ENCODE data around the gene HBE1.
"Not testable (repeated sequence)": the region's sequence is repeated elsewhere in the genome, so short reads cannot be mapped to it uniquely, and the experiment has no call there.

HBE1 gene

DNA sequence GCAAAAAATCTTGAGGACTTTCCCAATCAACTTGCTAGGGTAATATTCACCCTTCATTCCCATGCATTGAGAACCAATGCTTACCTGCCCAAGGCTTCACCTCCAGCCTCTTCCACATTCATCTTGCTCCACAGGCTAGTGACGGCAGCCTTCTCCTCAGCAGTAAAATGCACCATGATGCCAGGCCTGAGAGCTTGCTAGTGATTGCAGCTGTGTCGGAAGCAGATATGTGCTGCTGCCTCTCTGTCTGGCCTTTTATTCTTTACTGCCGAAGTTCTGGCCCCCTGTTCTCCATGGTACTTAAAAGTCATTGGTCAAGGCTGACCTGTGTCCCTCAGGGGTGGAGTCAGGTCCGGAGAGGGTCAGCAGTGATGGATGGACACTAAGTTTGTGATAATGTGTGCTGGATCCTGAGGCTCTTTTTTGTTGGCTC is at the start of gene HBE1:
Gene HBE1 (minus strand): TSS at position 231 of the 433 bp plus-strand sequence. CDS start 55 bp downstream, at position 176.
- no peak for FAIRE-seq
- DNase-seq (ENCODE audit: low spot score): no peak

DNA sequence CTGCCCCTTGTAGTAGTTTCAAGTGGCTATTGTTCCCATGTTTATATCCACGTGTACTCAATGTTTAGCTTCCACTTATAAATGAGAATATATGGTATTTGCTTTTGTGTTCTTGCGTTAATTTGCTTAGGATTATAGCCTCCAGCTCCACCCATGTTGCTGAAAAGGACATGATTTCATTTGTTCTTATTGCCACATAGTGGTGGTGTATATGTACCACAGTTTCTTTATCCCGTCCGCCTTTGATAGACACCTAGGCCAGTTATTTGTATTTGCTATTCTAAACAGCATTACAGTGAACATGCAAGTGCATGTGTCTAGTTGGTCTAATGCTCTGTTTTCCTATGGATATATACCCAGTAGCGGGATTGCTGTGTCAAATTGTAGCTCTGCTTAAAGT is 47.5 kb upstream of the HBE1 start:
- FAIRE-seq: no peak
- DNase-seq (ENCODE audit: low spot score): no peak

DNA sequence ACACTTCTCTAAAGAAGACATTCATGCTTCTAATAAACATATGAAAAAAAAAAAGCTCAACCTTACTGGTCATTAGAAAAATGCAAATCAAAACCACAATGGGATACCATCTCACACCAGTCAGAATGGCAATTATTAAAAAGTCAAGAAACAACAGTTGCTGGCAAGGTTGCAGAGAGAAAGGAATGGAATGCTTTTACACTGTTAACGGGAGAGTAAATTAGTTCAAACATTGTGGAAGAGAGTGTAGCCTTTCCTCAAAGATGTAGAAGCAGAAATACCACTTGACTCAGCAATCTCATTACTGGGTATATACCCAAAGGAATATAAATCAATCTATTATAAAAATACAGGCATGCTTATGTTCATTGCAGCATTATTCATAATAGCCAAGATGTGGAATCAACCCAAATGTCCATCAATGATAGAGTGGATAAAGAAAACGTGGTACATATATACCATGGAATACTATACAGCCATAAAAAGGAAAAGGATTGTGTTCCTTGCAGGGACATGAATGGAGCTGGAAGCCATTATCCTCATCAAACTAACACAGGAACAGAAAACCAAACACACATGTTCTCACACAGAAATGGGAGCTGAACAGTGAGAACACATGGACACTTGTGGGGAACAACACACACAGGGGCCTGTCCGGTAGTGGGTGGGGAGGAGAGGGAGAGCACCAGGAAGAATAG is 43.7 kb upstream of the HBE1 start:
- FAIRE-seq; DNase-seq (ENCODE audit: low spot score): not testable (repeated sequence)

DNA sequence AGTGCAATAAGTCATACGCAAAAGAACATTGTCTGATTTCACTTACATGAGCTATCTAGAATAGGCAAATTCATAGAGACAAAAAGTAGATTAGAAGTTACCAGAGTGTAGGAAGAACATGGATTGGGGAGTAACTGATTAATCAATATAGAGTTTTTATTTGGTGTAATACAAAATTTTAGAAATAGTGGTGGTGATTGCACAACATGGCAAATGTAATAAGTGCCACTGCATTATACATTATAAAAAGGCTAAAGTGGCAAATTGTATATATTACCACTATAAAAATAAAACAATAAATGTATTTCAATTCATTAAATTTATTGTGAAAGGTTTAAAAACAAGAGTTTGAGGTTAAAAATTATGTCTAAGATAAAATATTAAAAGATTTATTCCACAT is 40.7 kb upstream of the HBE1 start:
- FAIRE-seq (no peak), DNase-seq (ENCODE audit: low spot score) (no peak)

DNA sequence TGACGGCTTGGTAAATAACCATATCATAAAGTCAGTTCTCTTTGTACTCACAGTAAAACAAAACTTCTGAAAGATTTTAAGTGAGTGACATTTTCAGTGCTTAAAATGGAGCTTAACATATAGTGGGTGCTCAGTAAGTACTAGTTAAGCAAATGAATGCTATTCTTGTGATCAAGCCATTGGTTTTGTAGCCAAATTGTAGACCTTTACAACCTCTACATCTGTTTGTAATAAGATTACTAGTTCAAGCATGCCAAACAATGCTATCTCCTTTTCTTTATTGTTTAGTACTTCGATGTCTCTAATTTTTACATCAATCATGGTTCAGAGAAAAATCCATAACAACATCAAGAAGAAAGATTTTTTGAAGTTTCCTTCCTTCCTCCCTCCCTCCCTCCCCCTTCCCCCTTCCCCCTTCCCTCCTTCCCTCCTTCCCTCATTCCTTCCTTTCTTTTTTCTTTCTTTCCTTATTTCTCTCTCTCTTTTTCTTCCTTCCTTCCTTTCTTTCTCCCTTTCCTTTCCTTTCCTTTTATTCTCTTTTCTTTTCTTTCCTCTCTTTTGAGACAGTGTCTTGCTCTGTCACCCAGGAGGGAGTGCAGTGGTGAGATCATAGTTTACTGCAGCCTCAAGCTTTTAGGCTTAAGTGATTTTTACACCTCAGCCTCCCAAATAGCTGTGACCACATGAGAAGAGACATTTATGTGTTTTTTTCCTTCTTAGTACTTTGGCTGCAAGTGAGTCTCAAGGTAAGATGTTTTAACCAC is 37.7 kb upstream of the HBE1 start:
- FAIRE-seq (no peak), DNase-seq (ENCODE audit: low spot score) (no peak)

DNA sequence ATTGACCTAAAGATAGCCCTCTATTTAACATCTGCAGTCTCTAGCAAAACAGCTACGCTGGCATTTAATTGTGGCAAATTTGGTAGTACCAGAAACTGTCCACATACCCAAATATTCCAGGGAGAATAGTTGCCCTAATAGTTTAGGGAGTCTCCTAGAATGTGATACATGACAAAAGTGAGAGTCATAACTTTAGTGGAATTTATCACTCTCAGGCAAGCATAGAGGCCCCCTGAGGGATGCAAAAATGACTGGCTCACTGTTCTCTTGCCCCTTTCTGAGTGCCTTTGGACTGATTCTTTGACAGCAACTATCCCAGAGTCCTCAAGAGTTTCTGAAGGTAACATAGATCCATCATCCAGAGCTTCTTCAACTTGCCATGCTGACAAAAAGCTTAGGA is 34.3 kb upstream of the HBE1 start:
- FAIRE-seq (no peak), DNase-seq (ENCODE audit: low spot score) (no peak)

DNA sequence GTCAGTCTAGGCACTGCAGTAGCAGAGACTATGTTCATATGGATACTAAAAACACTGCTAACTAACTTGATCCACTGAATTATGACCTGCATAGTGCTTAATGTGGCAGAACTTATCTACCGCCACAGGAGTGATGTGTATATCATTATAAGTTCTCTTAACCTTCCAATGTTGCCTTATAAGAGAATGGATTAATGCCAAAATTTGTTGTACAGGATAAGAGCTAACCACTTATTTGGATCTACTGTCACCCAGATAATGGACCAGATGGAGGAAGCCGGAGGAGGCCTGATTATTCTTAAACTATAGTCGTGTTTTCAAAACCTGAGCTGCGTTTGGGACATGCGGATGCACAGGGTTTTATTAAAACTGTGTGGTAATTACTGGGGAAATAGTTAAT is 33.9 kb upstream of the HBE1 start:
- no peak for FAIRE-seq
- DNase-seq (ENCODE audit: low spot score): no peak

DNA sequence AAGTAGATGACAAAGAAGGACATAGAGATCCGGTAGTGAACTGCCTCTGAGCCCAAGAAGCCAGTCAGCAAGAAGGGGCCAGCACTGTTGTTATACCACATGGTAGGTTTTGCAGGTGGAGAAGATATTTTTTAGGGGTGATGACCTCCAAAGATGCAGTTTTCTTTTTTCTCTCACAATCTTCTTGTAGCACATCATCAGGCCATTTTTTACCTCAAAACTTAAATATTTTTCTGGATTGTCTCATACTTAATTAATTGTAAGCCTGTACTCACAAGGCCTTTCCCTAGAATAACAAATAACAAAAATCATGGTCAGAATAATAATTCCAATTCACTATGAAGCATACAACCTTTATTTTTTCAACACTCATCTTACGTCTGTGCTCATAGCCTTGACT is 32.1 kb upstream of the HBE1 start, which contains the start of gene OR51B4:
Gene OR51B4 (minus strand): TSS at position 101 of the 400 bp plus-strand sequence. CDS start 0 bp downstream, at position 101.
- DNase-seq (ENCODE audit: low spot score): no peak

DNA sequence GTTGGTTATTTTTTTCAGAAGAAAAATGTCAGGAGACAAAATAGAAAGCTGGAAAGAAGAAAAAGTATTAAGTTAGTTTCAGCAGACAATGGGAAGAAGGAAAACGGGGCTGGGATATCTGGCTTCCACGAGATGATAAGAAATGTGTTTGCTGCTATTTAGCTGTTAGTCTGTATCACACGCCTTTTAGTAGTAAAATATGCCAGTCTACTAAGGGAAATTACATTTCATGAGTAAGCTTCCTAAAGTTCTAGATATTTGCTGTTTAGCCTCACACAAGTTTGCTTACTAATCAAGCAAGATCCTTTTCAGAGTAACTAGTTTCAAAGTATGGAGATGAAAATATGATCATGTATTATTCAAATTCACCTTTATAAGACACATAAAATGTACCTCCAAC is 30.5 kb upstream of the HBE1 start:
- DNase-seq (ENCODE audit: low spot score) (no peak), FAIRE-seq (no peak)

More for the DNA sequence above, 32.1 kb upstream of the HBE1 start, which contains the start of gene OR51B4:
- FAIRE-seq: no peak

DNA sequence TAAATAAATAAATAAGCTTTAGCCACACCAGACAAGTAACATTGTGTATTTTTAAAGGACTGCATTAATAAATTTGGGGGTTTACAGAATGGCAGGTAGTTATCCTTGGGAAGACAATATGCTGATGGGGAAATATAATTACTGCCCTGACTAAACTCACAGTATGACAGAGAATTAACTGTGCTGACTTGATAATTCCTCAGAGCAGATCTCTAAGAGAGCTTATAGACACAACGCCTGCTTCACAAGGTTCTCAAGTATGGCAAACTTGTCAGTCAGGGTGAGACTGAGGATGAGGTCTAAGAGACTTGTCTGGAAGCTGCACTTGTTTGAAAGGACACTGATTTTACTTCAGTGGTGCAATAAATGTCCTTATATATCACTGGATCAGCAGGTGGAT is 28.7 kb upstream of the HBE1 start:
- DNase-seq (ENCODE audit: low spot score) (no peak), FAIRE-seq (no peak)

DNA sequence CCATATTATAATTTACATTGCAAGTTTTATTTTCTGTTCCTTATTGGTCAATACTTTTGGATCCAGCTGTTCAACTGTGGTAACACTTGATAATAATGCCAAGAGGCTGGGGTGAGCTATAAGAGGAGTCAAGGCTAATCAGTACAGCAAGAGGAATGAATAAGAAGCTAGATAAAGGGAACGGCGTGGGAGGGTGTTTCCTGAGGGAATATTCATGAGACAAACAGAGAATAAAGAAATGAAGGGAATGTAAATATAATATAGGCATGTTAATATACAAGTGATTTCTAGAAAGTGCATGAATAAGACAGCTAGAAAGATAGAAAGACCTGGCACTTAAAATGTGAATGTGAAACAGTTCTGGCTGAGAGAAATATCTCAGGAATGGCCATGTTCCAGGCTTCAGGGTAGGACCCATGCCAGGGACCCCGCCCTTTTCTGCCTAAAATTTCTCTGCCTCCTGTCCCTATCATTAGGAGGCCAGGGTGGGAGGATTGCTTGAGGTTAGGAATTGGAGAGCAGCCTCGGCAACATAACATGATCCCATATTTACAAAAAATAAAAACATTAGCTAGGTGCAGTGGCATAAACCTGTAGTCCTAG is 28.1 kb upstream of the HBE1 start:
- FAIRE-seq (no peak), DNase-seq (ENCODE audit: low spot score) (no peak)

DNA sequence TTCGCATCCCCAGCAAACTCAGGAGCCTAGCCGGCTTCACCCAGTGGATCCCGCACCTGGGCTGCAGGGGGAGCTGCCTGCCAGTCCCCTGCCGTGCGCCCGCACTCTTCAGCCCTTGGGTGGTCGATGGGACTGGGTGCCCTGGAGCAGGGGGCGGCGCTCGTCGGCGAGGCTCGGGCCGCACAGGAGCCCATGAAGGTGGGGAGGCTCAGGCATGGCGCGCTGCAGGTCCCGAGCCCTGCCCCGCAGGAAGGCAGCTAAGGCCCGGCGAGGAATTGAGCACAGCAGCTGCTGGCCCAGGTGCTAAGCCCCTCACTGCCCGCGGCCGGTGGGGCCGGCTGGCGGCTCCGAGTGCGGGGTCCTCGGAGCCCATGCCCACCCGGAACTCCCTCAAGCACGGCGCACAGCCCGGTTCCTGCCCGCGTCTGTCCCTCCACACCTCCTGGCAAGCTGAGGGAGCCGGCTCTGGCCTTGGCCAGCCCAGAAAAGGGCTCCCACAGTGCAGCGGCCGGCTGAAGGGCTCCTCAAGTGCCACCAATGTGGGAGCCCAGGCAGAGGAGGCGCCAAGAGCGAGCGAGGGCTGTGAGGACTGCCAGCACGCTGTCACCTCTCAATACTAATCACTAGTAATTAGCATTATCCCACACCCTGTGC is 24.7 kb upstream of the HBE1 start:
- not testable (repeated sequence) for DNase-seq (ENCODE audit: low spot score); FAIRE-seq

DNA sequence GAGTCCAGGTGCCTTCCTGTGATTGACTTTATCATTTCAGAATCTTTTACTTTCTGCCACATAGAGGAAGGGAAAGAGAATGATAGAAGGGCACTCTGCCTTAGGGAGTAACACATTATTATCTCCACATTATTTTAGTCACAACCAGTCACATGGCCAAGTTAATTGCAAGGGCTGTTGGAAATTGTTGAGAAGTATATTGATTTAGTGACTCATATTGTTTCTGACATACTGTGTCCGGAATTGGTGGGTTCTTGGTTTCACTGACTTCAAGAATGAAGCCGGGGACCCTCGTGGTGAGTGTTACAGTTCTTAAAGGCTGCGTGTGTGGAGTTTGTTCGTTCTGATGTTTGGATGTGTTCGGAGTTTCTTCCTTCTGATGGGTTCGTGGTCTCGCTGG is 23.3 kb upstream of the HBE1 start:
- DNase-seq (ENCODE audit: low spot score): no peak
- FAIRE-seq: no peak

DNA sequence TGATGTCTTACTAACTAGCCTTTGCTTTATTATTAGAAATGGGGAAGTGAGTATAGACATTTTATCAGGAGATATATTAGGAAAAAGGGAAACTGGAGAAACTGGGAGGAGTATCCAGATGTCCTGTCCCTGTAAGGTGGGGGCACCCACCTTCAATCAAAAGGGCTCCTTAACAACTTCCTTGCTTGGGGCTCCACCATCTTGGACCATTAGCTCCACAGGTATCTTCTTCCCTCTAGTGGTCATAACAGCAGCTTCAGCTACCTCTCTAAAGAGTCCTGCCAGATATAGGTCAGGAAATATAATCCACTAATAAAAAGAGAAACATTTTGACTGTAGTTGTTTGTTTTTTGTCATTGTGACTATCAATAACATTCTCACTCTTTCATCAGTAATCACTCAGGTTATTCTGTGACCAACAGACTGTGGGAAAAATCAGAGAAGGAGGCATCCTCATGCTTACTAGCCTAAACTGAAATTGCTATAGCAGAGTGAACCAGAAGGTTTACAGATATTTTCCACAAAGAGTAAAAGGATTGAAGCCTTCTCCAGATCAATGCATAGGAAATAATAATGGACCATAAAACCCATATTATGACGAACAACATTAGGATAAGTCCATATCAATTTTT is 21.6 kb upstream of the HBE1 start:
- DNase-seq (ENCODE audit: low spot score): peak; percentile 11
- no peak for FAIRE-seq

DNA sequence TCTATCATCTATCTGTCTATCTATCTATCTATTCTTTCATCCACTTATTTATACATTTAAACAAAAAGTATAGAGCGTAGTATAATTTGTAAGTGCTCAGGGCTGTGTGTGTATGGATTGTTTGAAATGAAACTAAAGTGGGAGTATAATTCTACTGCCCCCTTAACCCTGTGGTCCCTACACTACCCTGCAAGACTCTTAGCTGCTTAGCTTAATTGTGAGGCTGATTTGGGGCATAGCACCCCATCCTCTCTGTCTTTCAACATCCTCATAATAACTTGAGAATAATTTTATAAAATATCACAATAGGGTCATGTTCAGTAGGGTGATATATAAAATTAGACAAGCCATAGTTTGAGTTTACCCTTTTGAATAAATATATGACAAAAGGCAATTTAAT is 20.4 kb upstream of the HBE1 start:
- DNase-seq (ENCODE audit: low spot score) (no peak), FAIRE-seq (no peak)

DNA sequence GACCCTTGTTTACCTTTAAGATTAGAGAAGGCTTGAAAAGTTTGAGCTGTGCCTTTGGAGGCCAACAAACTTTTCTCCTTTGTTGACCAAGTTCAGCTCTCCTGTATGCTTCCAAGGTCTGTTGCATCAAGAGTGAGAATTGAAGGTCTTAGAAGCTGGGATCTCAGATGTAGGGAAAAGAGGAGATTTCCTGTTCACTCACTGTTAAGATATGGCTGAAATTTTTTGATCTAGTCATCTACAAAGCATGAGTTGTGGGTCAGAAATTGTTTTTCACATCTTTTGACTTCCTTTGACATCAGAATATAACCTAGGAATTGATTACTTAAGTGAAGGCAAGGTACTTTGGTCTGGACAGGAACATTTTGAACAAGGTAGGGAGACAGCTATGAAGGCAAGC is 20.0 kb upstream of the HBE1 start:
- FAIRE-seq (no peak), DNase-seq (ENCODE audit: low spot score) (no peak)

DNA sequence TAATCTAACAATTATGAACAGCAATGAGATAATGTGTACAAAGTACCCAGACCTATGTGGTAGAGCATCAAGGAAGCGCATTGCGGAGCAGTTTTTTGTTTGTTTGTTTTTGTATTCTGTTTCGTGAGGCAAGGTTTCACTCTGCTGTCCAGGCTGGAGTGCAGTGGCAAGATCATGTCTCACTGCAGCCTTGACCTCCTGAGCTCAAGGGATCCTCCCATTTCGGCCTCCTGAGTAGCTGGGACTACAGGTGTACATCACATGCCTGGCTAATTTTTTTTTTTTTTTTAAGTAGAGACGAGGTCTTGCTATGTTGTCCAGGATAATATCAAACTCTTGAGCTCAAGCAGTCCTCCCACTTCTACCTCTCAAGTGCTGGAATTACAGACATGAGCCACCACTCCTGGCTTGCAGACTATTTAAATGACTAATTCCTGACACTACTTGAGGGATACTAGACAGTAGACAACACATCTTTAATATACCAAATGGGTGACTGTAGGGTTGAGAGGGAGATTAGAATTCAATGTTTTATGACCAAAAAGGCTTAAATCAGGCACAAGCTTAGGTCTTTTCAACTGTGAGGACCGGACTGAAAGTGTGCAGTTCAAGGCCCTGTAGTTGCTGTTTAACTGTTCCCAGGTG is 19.3 kb upstream of the HBE1 start:
- DNase-seq (ENCODE audit: low spot score) (no peak), FAIRE-seq (no peak)

DNA sequence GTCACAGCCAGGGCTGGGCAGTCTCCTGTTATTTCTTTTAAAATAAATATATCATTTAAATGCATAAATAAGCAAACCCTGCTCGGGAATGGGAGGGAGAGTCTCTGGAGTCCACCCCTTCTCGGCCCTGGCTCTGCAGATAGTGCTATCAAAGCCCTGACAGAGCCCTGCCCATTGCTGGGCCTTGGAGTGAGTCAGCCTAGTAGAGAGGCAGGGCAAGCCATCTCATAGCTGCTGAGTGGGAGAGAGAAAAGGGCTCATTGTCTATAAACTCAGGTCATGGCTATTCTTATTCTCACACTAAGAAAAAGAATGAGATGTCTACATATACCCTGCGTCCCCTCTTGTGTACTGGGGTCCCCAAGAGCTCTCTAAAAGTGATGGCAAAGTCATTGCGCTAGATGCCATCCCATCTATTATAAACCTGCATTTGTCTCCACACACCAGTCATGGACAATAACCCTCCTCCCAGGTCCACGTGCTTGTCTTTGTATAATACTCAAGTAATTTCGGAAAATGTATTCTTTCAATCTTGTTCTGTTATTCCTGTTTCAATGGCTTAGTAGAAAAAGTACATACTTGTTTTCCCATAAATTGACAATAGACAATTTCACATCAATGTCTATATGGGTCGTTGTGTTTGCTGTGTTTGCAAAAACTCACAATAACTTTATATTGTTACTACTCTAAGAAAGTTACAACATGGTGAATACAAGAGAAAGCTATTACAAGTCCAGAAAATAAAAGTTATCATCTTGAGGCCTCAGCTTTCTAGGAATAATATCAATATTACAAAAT is 18.6 kb upstream of the HBE1 start:
- FAIRE-seq: no peak
- DNase-seq (ENCODE audit: low spot score): no peak

DNA sequence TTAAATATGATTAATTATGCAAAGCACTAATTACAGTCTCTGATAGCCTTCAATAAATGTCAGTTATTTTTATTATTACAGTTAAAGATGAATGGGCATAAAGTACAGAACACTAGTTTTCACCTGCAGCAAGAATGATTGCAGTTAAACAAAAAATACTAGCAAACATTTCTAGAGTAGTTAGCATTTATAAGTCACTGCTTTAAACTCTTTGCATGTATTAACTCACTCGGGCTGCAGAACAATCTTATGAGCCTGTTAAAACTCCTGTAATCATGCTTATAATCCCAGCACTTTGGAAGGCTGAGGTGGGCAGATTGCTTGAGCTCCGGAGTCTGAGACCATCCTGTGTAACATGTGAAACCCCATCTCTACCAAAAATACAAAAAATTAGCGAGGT is 17.2 kb upstream of the HBE1 start:
- FAIRE-seq: no peak
- no peak for DNase-seq (ENCODE audit: low spot score)

DNA sequence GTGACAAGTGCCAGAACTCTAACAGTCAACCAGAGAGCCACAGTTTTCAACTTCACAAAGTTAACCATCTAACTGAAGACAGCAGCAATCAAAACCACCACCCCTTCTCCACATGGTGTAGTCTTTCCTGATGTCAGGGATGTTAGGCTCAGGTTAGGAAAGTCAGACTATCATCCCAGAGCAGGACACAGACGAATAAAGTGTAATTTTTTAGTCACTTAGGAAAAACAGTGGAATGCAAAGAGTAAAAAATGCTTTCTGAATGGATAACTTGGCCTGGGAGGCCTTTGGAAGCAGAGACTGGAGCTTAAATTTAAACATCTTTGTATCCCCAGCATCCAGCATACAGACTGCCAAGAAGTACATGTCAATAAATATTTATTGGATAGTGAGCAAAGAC is 16.6 kb upstream of the HBE1 start:
- no peak for FAIRE-seq
- no peak for DNase-seq (ENCODE audit: low spot score)

All from urothelium cell line (cell line).